HG02588 (cell line): ENCODE results near the gene SGK1.

ENCODE experiments used
- ATAC-seq: cut with Tn5 transposase; IDR thresholded peaks from one replicate; pipeline ENCODE4 v1.9.1; 2021; ENCODE audit warnings: mild to moderate bottlenecking, moderate library complexity; ENCODE audit not compliant: unreplicated experiment

SGK1 gene

GRCh38 chr6:134146268-134147033, 171.5 kb downstream of the SGK1 start:
- no peak for ATAC-seq

GRCh38 chr6:134145786-134146185, 172.1 kb downstream of the SGK1 start:
- no peak for ATAC-seq

GRCh38 chr6:134138226-134138975, 179.5 kb downstream of the SGK1 start:
- no peak for ATAC-seq

- no peak for ATAC-seq
Observed at GRCh38 chr6:134134654-134135053, 183.3 kb downstream of the SGK1 start.

GRCh38 chr6:134132494-134133141, 185.3 kb downstream of the SGK1 start:
- ATAC-seq = no peak

- no peak for ATAC-seq
Observed at GRCh38 chr6:134131530-134132139, 186.3 kb downstream of the SGK1 start.

- no peak for ATAC-seq
Observed at GRCh38 chr6:134128146-134128545, 189.8 kb downstream of the SGK1 start.

GRCh38 chr6:134123666-134124208, 194.2 kb downstream of the SGK1 start:
- ATAC-seq = no peak

- no peak for ATAC-seq
Observed at GRCh38 chr6:134122775-134123174, 195.1 kb downstream of the SGK1 start.

GRCh38 chr6:134119486-134119885, 198.4 kb downstream of the SGK1 start:
- no peak for ATAC-seq
